Heart right ventricle (tissue), 16 donors: ENCODE measurements around the gene PRKAG2. TPM values are rescaled to one million over a fixed set of nuclear protein-coding genes. Genes with fewer than 3 reads are reported as not detected.

ENCODE experiments used
- ATAC-seq, 8 donors: fragments of 200-7000 bp; cut with Tn5 transposase; one replicate each; pipeline ENCODE4 v1.9.1; 2020; ENCODE audit warnings: mild to moderate bottlenecking in 8 of 8, moderate library complexity in 8 of 8, moderate number of reproducible peaks in 1 of 8
- DNase-seq, 2 donors: peaks; one replicate each; pipeline ENCODE4 v3.0.0-alpha.2; 2020
- H3K27ac ChIP-seq, 10 donors: fragments of 200-600 bp; sonication (generic) in 2 of 10; one replicate each; pipeline versions ENCODE4 v1.5.0 to v1.8.0; 2020 to 2022; ENCODE audit warnings: mild to moderate bottlenecking in 3 of 10
- H3K27me3 ChIP-seq, 7 donors: fragments of 200-600 bp; one replicate each; pipeline ENCODE4 v1.8.0; 2021 to 2022; ENCODE audit warnings: mild to moderate bottlenecking in 2 of 7
- H3K36me3 ChIP-seq, 9 donors: fragments of 200-600 bp; sonication (generic) in 1 of 9; one replicate each; pipeline versions ENCODE4 v1.5.0 to v1.8.0; 2020 to 2022; ENCODE audit warnings: mild to moderate bottlenecking in 2 of 9
- H3K4me1 ChIP-seq, 9 donors: fragments of 200-600 bp; sonication (generic) in 1 of 9; one replicate each; pipeline versions ENCODE4 v1.5.0 to v1.8.0; 2020 to 2022; ENCODE audit warnings: mild to moderate bottlenecking in 4 of 9
- H3K4me3 ChIP-seq, 10 donors: fragments of 200-600 bp; sonication (generic) in 2 of 10; one replicate each; pipeline versions ENCODE4 v1.5.0 to v1.8.0; 2020 to 2022; ENCODE audit warnings: mild to moderate bottlenecking in 7 of 10, moderate library complexity in 2 of 10
- H3K9me3 ChIP-seq, 11 donors: fragments of 200-600 bp in 10 of 11; sonication (generic) in 2 of 11; one replicate each; pipeline versions ENCODE4 v1.5.0 to v1.8.0; 2013 to 2022; ENCODE audit warnings: mild to moderate bottlenecking in 2 of 11, control low read depth in 1 of 11, moderate library complexity in 1 of 11
- CTCF ChIP-seq, 9 donors: fragments of 200-600 bp; sonication (generic) in 2 of 9; IDR thresholded peaks; one replicate each; pipeline versions ENCODE4 v1.5.0 to v1.8.0; 2021 to 2022; ENCODE audit warnings: antibody characterized with exemption in 9 of 9, mild to moderate bottlenecking in 5 of 9, moderate library complexity in 1 of 9
- WGBS, 2 donors: extraction: QIAGEN DNeasy Blood & Tissue Kit; methylation state at CpG; one replicate each; pipeline ENCODE4 v1.1.7; 2013; ENCODE audit warnings: inconsistent platforms in 1 of 2; 5-methylcytosine and 5-hydroxymethylcytosine counted together
- intact Hi-C, 10 donors: fragments of 100-400 bp; cut with DNase I; formaldehyde crosslinking; loops; one replicate each; pipeline versions ENCODE4 v1.11.1 to v1.14.2; 2022
- polyA plus RNA-seq, 2 donors: library from polyadenylated mRNA; stranded (reverse); fragments of 200-250 nt; gene quantifications; one replicate each; pipeline ENCODE4 v1.2.3, GENCODE V29; 2013
- total RNA-seq, 10 donors: library from RNA; stranded (reverse); fragmentation: NEBNext Ultra II Directional in 3 of 10; extraction: Animal tissue kit (Norgen Biotek cat#: 25700) in 3 of 10; gene quantifications; one replicate each; pipeline versions ENCODE4 v1.2.1 to v1.2.4, GENCODE V29; 2021 to 2023
- donor health status: Arrhythmogenic right ventricular cardiomyopathy.
- donor health status: ischemic (EF 13 %, LVEDD 7.1; RV severe dilation, severe dysfunction).
- donor health status: healthy with polysubstance abuse.
- donor health status: DM: no; HTN: yes; CAD: no.
- donor health status: DM: no; HTN: no; CAD: no.
- donor health status: ischemic (EF 25% LVEDD 6.9; RV normal size, moderate dysfunction).
- donor health status: ischemic (EF 25% LVEDD 5.7; RV mildly dilated, moderate dysfunction).
- donor health status: healthy.
- donor health status: DM: yes; HTN: yes; CAD: no.
- donor health status: Ischemic cardiomyopathy.
- donor health status: ischemic (EF 35%, LVEDD 5.7; RV mildly dilated, moderate dysfunction).
- donor health status: nonischemic (EF 11% LVEDD 7.7; RV severe dilation, severe dysfunction).
- donor health status: DM: yes; HTN: yes; CAD: no.
- donor health status: PGD.
- donor health status: ischemic (EF 29% LVEDD 5.4; RV normal size, mild dysfunction).
- donor health status: nonischemic (EF 23%, LVEDD 6.1; RV moderate dilation, normal function).

PRKAG2 gene
- total and polyA plus RNA-seq, 12 donors: 52.4 to 156 (median 114) TPM

GRCh38 chr7:151888079-151889067 lies 11.5 kb upstream of the PRKAG2 start:
- no peak for TF ChIP-seq CTCF (IDR thresholded peaks at IDR 0.05)
- intact Hi-C loops: no loop called here
- 83% methylated on average over 24 of the region's 24 CpGs for WGBS, 2 donors
- Histone ChIP-seq H3K36me3 (no peaks in the 10 kb centered on the region), H3K27me3 (peaks cover 0 to 14% (median 11%) of the 10 kb centered on the region in 7 donors), H3K27ac (no peak overlapping the region), H3K4me1 (peaks cover 0 to 14% (median 4%) of the 10 kb centered on the region in 9 donors), H3K4me3 (no peak overlapping the region), H3K9me3 (no peaks in the 10 kb centered on the region)
- no peak for ATAC-seq
- DNase-seq: no peak

GRCh38 chr7:151886783-151887182 lies 9.9 kb upstream of the PRKAG2 start:
- H3K9me3 ChIP-seq: no peaks in the 10 kb centered on the region
- ATAC-seq: no peak
- intact Hi-C loops: no loop called here
- no peak overlapping the region for H3K4me3 ChIP-seq
- no peak for DNase-seq
- WGBS, 2 donors: 71 to 78% methylated on average over 15 of the region's 15 CpGs
- peaks cover 0 to 11% (median 2%) of the 10 kb centered on the region in 9 donors for H3K4me1 ChIP-seq
- H3K27ac ChIP-seq: no peak overlapping the region
- H3K27me3 ChIP-seq: peaks cover 0 to 14% (median 10%) of the 10 kb centered on the region in 7 donors
- H3K36me3 ChIP-seq: no peaks in the 10 kb centered on the region
- TF ChIP-seq CTCF (IDR thresholded peaks at IDR 0.05): no peak

- no peak for ATAC-seq
- H3K9me3 ChIP-seq: no peaks in the 10 kb centered on the region
- no peaks in the 10 kb centered on the region for H3K4me1 ChIP-seq
- H3K27me3 ChIP-seq: peaks cover 0 to 14% (median under 1%) of the 10 kb centered on the region in 7 donors
- no peak overlapping the region for H3K27ac ChIP-seq
- no peak overlapping the region for H3K4me3 ChIP-seq
- no peak for TF ChIP-seq CTCF (IDR thresholded peaks at IDR 0.05)
- no peak for DNase-seq
- WGBS, 2 donors: 88 to 94% methylated on average over 7 of the region's 7 CpGs
- no peaks in the 10 kb centered on the region for H3K36me3 ChIP-seq
- intact Hi-C loops: no loop called here
Observed at GRCh38 chr7:151885202-151885580, 8.3 kb upstream of the PRKAG2 start.

GRCh38 chr7:151884312-151885201 lies 7.6 kb upstream of the PRKAG2 start:
- Histone ChIP-seq H3K27ac (no peak overlapping the region), H3K4me1 (no peaks in the 10 kb centered on the region), H3K9me3 (no peaks in the 10 kb centered on the region), H3K27me3 (peaks cover 0 to 14% (median 0%) of the 10 kb centered on the region in 7 donors), H3K36me3 (no peaks in the 10 kb centered on the region), H3K4me3 (no peak overlapping the region)
- no peak for TF ChIP-seq CTCF (IDR thresholded peaks at IDR 0.05)
- ATAC-seq (no peak), DNase-seq (no peak)
- intact Hi-C loops: no loop called here
- WGBS, 2 donors: 89 to 94% methylated on average over 15 of the region's 15 CpGs
